Ramos (cell line): Measurements from ENCODE around the gene MTFR1L.

Experiments
- in situ Hi-C: fragments of 300-500 bp; cut with MboI; formaldehyde crosslinking; loops from one replicate; pipeline ENCODE4 v1.14.3; 2022; ENCODE audit warnings: low sequenced_read_pairs; ENCODE audit not compliant: unreplicated experiment

Gene MTFR1L

GRCh38 chr1:25845664-25846063 is 25.9 kb downstream of the MTFR1L start:
- in situ Hi-C loops: no loop called here

- in situ Hi-C loops: no loop called here
These were observed 28.2 kb downstream of the MTFR1L start for GRCh38 chr1:25847929-25848328.

- in situ Hi-C loops: no loop called here
These were observed 28.8 kb downstream of the MTFR1L start for GRCh38 chr1:25848531-25848930.

- in situ Hi-C loops: no loop called here
These were observed 34.8 kb downstream of the MTFR1L start for GRCh38 chr1:25854554-25854953.

GRCh38 chr1:25856856-25857255 is 37.1 kb downstream of the MTFR1L start:
- in situ Hi-C loops: no loop called here

GRCh38 chr1:25858494-25858893 is 38.7 kb downstream of the MTFR1L start:
- in situ Hi-C loops: no loop called here

- in situ Hi-C loops: no loop called here
These were observed 39.4 kb downstream of the MTFR1L start, which contains the start of gene AUNIP for GRCh38 chr1:25858906-25859789. AUNIP (minus strand) TSS chr1:25859457; CDS start chr1:25859357, 100 bp downstream.

GRCh38 chr1:25861316-25862286 is 41.8 kb downstream of the MTFR1L start:
- in situ Hi-C loops: no loop called here

- in situ Hi-C loops: no loop called here
These were observed 43.2 kb downstream of the MTFR1L start for GRCh38 chr1:25862785-25863485.

GRCh38 chr1:25863486-25864262 is 43.9 kb downstream of the MTFR1L start:
- in situ Hi-C loops: no loop called here

- in situ Hi-C loops: no loop called here
These were observed 44.7 kb downstream of the MTFR1L start for GRCh38 chr1:25864434-25864833.

GRCh38 chr1:25866288-25866687 is 46.5 kb downstream of the MTFR1L start:
- in situ Hi-C loops: no loop called here

GRCh38 chr1:25867210-25867991 is 47.6 kb downstream of the MTFR1L start:
- in situ Hi-C loops: no loop called here

- in situ Hi-C loops: no loop called here
These were observed 50.3 kb downstream of the MTFR1L start for GRCh38 chr1:25869909-25870606.

GRCh38 chr1:25870614-25871013 is 50.9 kb downstream of the MTFR1L start:
- in situ Hi-C loops: no loop called here

- in situ Hi-C loops: no loop called here
These were observed 51.4 kb downstream of the MTFR1L start for GRCh38 chr1:25871086-25871703.

GRCh38 chr1:25871704-25872494 is 52.1 kb downstream of the MTFR1L start:
- in situ Hi-C loops: no loop called here
